ENCODE results near the gene FNDC5.

FNDC5 gene

GRCh38 chr1:32890516-32891240 lies 20.0 kb upstream of the FNDC5 start:
- Histone ChIP-seq H4K8ac (ENCODE audit: low read depth, low read length) (no peak overlapping the region), H2AK5ac (ENCODE audit: low read length) (no peak overlapping the region), H3K4me3 (ENCODE audit: low read depth, low read length) (no peak overlapping the region), H3K9me3 (ENCODE audit: insufficient read depth, low read depth, low read length) (peaks cover 2% of the 10 kb centered on the region), H3K79me1 (ENCODE audit: low read length) (peaks cover 9% of the 10 kb centered on the region), H3K4me1 (ENCODE audit: control insufficient read depth in 1 of 2, insufficient read depth in 2 of 2, low read length in 2 of 2) (peaks cover 4 to 10% of the 10 kb centered on the region in 2 experiments), H3K4me2 (ENCODE audit: low read length) (no peak overlapping the region), H2BK5ac (ENCODE audit: low read depth, low read length, poor library complexity) (no peak overlapping the region), H2AFZ (ENCODE audit: insufficient read depth, low read length, poor library complexity) (no peak overlapping the region), H3K9ac (ENCODE audit: low read length) (no peak overlapping the region), H3K36me3 (ENCODE audit: control insufficient read depth in 1 of 2, insufficient read depth in 2 of 2, low read length in 2 of 2) (peaks cover 12 to 13% of the 10 kb centered on the region in 2 experiments), H4K91ac (ENCODE audit: low read depth, low read length) (no peak overlapping the region), H3K23ac (ENCODE audit: low read length) (no peak overlapping the region), H3K79me2 (ENCODE audit: control insufficient read depth, insufficient read depth, low read length, poor library complexity) (no peaks in the 10 kb centered on the region), H3K27ac (ENCODE audit: low read depth, low read length) (no peak overlapping the region), H3K14ac (ENCODE audit: low read length) (no peak overlapping the region), H4K12ac (ENCODE audit: low read depth, low read length) (no peak overlapping the region), H3K18ac (ENCODE audit: low read length) (no peak overlapping the region), H3K27me3 (ENCODE audit: insufficient read depth, low read length) (peaks cover 4% of the 10 kb centered on the region), H2BK120ac (ENCODE audit: insufficient read depth, low read length, poor library complexity) (no peak overlapping the region), H2BK12ac (ENCODE audit: low read length) (no peak overlapping the region), H3K4ac (ENCODE audit: low read depth, low read length) (no peak overlapping the region)
- DNase-seq, result no peak
- no CpG with 5 or more reads among the region's 7 CpGs for WGBS (ENCODE audit: extremely low coverage, insufficient coverage, insufficient read length)

GRCh38 chr1:32889731-32890278 lies 19.1 kb upstream of the FNDC5 start:
- H3K4ac ChIP-seq (ENCODE audit: low read depth, low read length), result no peak overlapping the region

DNA sequence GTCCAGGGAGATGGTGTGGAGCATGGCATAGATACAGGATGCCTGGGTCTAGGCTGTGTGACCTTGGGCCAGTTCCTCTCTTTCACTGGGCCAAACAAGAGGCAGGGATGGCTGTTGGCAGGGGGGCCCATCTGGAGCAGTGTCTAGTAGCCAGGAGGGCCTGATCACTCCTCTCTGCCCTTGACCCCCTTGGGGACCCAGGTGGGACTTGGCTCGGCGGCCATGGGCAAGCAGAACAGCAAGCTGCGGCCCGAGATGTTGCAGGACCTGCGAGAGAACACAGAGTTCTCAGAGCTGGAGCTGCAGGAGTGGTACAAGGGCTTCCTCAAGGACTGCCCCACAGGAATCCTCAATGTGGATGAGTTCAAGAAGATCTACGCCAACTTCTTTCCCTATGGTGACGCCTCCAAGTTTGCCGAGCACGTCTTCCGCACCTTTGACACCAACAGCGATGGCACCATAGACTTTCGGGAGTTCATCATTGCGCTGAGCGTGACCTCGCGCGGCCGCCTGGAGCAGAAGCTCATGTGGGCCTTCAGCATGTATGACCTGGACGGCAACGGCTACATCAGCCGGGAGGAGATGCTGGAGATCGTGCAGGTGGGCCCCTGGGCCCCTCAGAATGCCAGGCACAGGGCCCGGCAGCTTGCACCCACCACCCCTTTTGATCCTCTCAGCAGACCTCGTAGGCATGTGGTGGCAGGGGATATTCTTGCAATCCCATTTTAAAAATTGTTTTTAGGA lies 18.1 kb upstream of the FNDC5 start:
- H3K4me1 ChIP-seq (ENCODE audit: control insufficient read depth in 1 of 2, insufficient read depth in 2 of 2, low read length in 2 of 2), result peaks cover 4 to 9% of the 10 kb centered on the region in 2 experiments
- no peak overlapping the region for H4K12ac ChIP-seq (ENCODE audit: low read depth, low read length)
- H3K27ac ChIP-seq (ENCODE audit: low read depth, low read length), result no peak overlapping the region
- no peak overlapping the region for H3K14ac ChIP-seq (ENCODE audit: low read length)
- H3K4ac ChIP-seq (ENCODE audit: low read depth, low read length), result no peak overlapping the region
- peaks cover 9% of the 10 kb centered on the region for H3K27me3 ChIP-seq (ENCODE audit: insufficient read depth, low read length)
- no peak overlapping the region for H2BK120ac ChIP-seq (ENCODE audit: insufficient read depth, low read length, poor library complexity)
- no peak overlapping the region for H2AK5ac ChIP-seq (ENCODE audit: low read length)
- H3K9me3 ChIP-seq (ENCODE audit: insufficient read depth, low read depth, low read length), result peaks cover 2% of the 10 kb centered on the region
- no peak overlapping the region for H4K91ac ChIP-seq (ENCODE audit: low read depth, low read length)
- H3K18ac ChIP-seq (ENCODE audit: low read length), result no peak overlapping the region
- no peak overlapping the region for H3K9ac ChIP-seq (ENCODE audit: low read length)
- WGBS (ENCODE audit: extremely low coverage, insufficient coverage, insufficient read length), result no CpG with 5 or more reads among the region's 24 CpGs
- peaks cover 7% of the 10 kb centered on the region for H3K79me1 ChIP-seq (ENCODE audit: low read length)
- no peak overlapping the region for H3K23ac ChIP-seq (ENCODE audit: low read length)
- no peak for DNase-seq
- H3K4me3 ChIP-seq (ENCODE audit: low read depth, low read length), result no peak overlapping the region
- no peak overlapping the region for H3K4me2 ChIP-seq (ENCODE audit: low read length)
- no peak overlapping the region for H2AFZ ChIP-seq (ENCODE audit: insufficient read depth, low read length, poor library complexity)
- no peak overlapping the region for H4K8ac ChIP-seq (ENCODE audit: low read depth, low read length)
- H2BK5ac ChIP-seq (ENCODE audit: low read depth, low read length, poor library complexity), result no peak overlapping the region
- no peaks in the 10 kb centered on the region for H3K79me2 ChIP-seq (ENCODE audit: control insufficient read depth, insufficient read depth, low read length, poor library complexity)
- no peak overlapping the region for H2BK12ac ChIP-seq (ENCODE audit: low read length)
- no peaks in the 10 kb centered on the region for H3K36me3 ChIP-seq (ENCODE audit: control insufficient read depth in 1 of 2, insufficient read depth in 2 of 2, low read length in 2 of 2)

More at GRCh38 chr1:32889731-32890278, 19.1 kb upstream of the FNDC5 start:
- H2BK5ac ChIP-seq (ENCODE audit: low read depth, low read length, poor library complexity), result no peak overlapping the region
- no CpG with 5 or more reads among the region's 3 CpGs for WGBS (ENCODE audit: extremely low coverage, insufficient coverage, insufficient read length)
- H4K12ac ChIP-seq (ENCODE audit: low read depth, low read length), result no peak overlapping the region
- H3K79me1 ChIP-seq (ENCODE audit: low read length), result peaks cover 9% of the 10 kb centered on the region
- no peak overlapping the region for H3K9ac ChIP-seq (ENCODE audit: low read length)
- no peak overlapping the region for H2BK120ac ChIP-seq (ENCODE audit: insufficient read depth, low read length, poor library complexity)
- H3K27me3 ChIP-seq (ENCODE audit: insufficient read depth, low read length), result peaks cover 9% of the 10 kb centered on the region
- H3K79me2 ChIP-seq (ENCODE audit: control insufficient read depth, insufficient read depth, low read length, poor library complexity), result no peaks in the 10 kb centered on the region
- peaks cover 4 to 10% of the 10 kb centered on the region in 2 experiments for H3K4me1 ChIP-seq (ENCODE audit: control insufficient read depth in 1 of 2, insufficient read depth in 2 of 2, low read length in 2 of 2)
- no peak overlapping the region for H3K18ac ChIP-seq (ENCODE audit: low read length)
- no peak overlapping the region for H3K23ac ChIP-seq (ENCODE audit: low read length)
- H2BK12ac ChIP-seq (ENCODE audit: low read length), result no peak overlapping the region
- no peak for DNase-seq
- no peak overlapping the region for H3K14ac ChIP-seq (ENCODE audit: low read length)
- H2AK5ac ChIP-seq (ENCODE audit: low read length), result no peak overlapping the region
- no peak overlapping the region for H3K27ac ChIP-seq (ENCODE audit: low read depth, low read length)
- H3K4me3 ChIP-seq (ENCODE audit: low read depth, low read length), result no peak overlapping the region
- H3K4me2 ChIP-seq (ENCODE audit: low read length), result no peak overlapping the region
- peaks cover 2% of the 10 kb centered on the region for H3K9me3 ChIP-seq (ENCODE audit: insufficient read depth, low read depth, low read length)
- no peak overlapping the region for H4K8ac ChIP-seq (ENCODE audit: low read depth, low read length)
- no peak overlapping the region for H2AFZ ChIP-seq (ENCODE audit: insufficient read depth, low read length, poor library complexity)
- no peak overlapping the region for H4K91ac ChIP-seq (ENCODE audit: low read depth, low read length)
- peaks cover 3 to 4% of the 10 kb centered on the region in 2 experiments for H3K36me3 ChIP-seq (ENCODE audit: control insufficient read depth in 1 of 2, insufficient read depth in 2 of 2, low read length in 2 of 2)

DNA sequence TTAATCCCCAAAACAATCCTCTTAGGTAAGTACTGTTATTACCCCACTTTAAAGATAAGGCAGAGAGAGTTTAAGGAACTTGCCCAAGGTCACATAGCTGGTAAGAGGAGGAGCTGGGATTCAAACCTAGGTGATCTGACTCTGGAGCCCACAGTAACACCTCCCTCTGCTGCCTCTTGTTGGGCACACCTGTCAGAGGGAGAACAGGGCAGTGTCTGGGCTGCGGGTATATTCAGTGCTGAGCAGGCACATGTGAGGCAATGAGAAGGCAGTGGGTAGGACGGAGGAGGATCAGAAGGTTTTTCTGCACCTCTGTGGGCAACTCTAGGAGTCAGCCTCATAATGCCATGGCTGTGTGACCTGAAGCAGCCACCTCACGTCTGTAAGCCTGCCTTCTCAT lies 17.4 kb upstream of the FNDC5 start:
- no CpG with 5 or more reads among the region's 3 CpGs for WGBS (ENCODE audit: extremely low coverage, insufficient coverage, insufficient read length)
- DNase-seq, result no peak

More for the DNA sequence above, 17.4 kb upstream of the FNDC5 start:
- Histone ChIP-seq H3K4me1 (ENCODE audit: control insufficient read depth in 1 of 2, insufficient read depth in 2 of 2, low read length in 2 of 2) (peaks cover 4 to 6% of the 10 kb centered on the region in 2 experiments), H2BK120ac (ENCODE audit: insufficient read depth, low read length, poor library complexity) (no peak overlapping the region), H2BK5ac (ENCODE audit: low read depth, low read length, poor library complexity) (no peak overlapping the region), H4K8ac (ENCODE audit: low read depth, low read length) (no peak overlapping the region), H2AFZ (ENCODE audit: insufficient read depth, low read length, poor library complexity) (no peak overlapping the region), H3K23ac (ENCODE audit: low read length) (no peak overlapping the region), H3K14ac (ENCODE audit: low read length) (no peak overlapping the region), H3K27me3 (ENCODE audit: insufficient read depth, low read length) (peaks cover 9% of the 10 kb centered on the region), H3K79me2 (ENCODE audit: control insufficient read depth, insufficient read depth, low read length, poor library complexity) (no peaks in the 10 kb centered on the region), H2BK12ac (ENCODE audit: low read length) (no peak overlapping the region), H3K36me3 (ENCODE audit: control insufficient read depth in 1 of 2, insufficient read depth in 2 of 2, low read length in 2 of 2) (no peaks in the 10 kb centered on the region), H2AK5ac (ENCODE audit: low read length) (no peak overlapping the region), H3K18ac (ENCODE audit: low read length) (no peak overlapping the region), H3K4me3 (ENCODE audit: low read depth, low read length) (no peak overlapping the region), H4K91ac (ENCODE audit: low read depth, low read length) (no peak overlapping the region), H3K9me3 (ENCODE audit: insufficient read depth, low read depth, low read length) (peaks cover 2% of the 10 kb centered on the region), H3K79me1 (ENCODE audit: low read length) (peaks cover 1% of the 10 kb centered on the region), H4K12ac (ENCODE audit: low read depth, low read length) (no peak overlapping the region), H3K4ac (ENCODE audit: low read depth, low read length) (no peak overlapping the region), H3K27ac (ENCODE audit: low read depth, low read length) (no peak overlapping the region), H3K9ac (ENCODE audit: low read length) (no peak overlapping the region), H3K4me2 (ENCODE audit: low read length) (no peak overlapping the region)
